Lower leg skin (tissue), 4 donors: ENCODE results near the gene DIAPH1. TPM values are rescaled to one million over a fixed set of nuclear protein-coding genes. Genes with fewer than 3 reads are reported as not detected.
A peak's percentile ranks its signal among the peaks of the same experiment; 100 is the strongest.

Experiments used
- DNase-seq, 2 donors: peaks; one replicate each; pipeline ENCODE4 v3.0.0-alpha.2; 2019; ENCODE audit warnings: low spot score in 2 of 2
- H3K4me3 ChIP-seq: fragments of 200-600 bp; sonication (generic); 2 replicates; pipeline ENCODE4 v1.5.1; 2017; ENCODE audit warnings: mild to moderate bottlenecking, low read depth; ENCODE audit not compliant: poor library complexity, severe bottlenecking
- CTCF ChIP-seq, 3 donors: fragments of 450-650 bp; IDR thresholded peaks; one replicate each; pipeline ENCODE4 v1.5.1; 2016; ENCODE audit warnings: antibody characterized with exemption in 3 of 3, mild to moderate bottlenecking in 3 of 3, moderate library complexity in 2 of 3
- POLR2A ChIP-seq, 2 donors: fragments of 450-650 bp; IDR thresholded peaks; one replicate each; pipeline ENCODE4 v1.6.1; 2016 to 2017; ENCODE audit warnings: antibody characterized with exemption in 2 of 2, mild to moderate bottlenecking in 1 of 2, moderate library complexity in 1 of 2
- WGBS, 2 donors: methylation state at CpG; one replicate each; pipeline ENCODE4 v1.1.5; 2018; 5-methylcytosine and 5-hydroxymethylcytosine counted together
- intact Hi-C: fragments of 100-400 bp; cut with DNase I; formaldehyde crosslinking; loops from one replicate; pipeline ENCODE4 v1.15.0; 2023; ENCODE audit warnings: low total_unique reads
- total RNA-seq, 4 donors: library from RNA; depleted of rRNA; stranded (reverse); fragments of >200 nt; gene quantifications; one replicate each; pipeline ENCODE4 v1.1.0, GENCODE V29; 2016

DIAPH1 gene
- total RNA-seq, 4 donors from 2014 or later = 64.9 to 101 (median 88.7) TPM

DNA sequence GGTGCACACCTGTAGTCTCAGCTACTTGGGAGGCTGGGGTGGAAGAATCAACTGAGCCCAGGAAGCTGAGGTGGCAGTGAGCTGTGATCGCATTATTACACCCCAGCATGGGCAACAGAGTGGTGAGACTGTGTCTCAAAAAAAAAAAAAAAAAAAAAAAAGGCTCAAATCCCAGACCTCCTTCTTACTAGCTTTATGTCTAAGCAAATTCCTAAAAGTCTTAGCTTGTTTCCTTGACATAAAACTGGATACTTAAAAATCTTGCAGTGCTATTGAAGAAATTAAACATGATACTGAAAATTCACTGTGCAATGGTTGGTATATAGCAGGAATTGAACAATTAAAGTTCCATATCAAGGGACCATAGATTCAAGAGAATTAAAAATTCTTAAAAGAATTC lies 84.9 kb downstream of the DIAPH1 start:
- intact Hi-C loops = no loop called here
- H3K4me3 ChIP-seq = no peak overlapping the region
- 95 to 100% methylated on average over 1 of the region's 1 CpG for WGBS, 2 donors
- TF ChIP-seq CTCF (IDR thresholded peaks at IDR 0.05) (no peak), POLR2A (IDR thresholded peaks at IDR 0.05) (no peak)
- DNase-seq = no peak

- no peak for DNase-seq
- TF ChIP-seq POLR2A (IDR thresholded peaks at IDR 0.05) (no peak), CTCF (IDR thresholded peaks at IDR 0.05) (no peak)
- intact Hi-C loops = no loop called here
- no peak overlapping the region for H3K4me3 ChIP-seq
- WGBS, 2 donors = 98 to 100% methylated on average over 1 of the region's 1 CpG
Measured at GRCh38 chr5:141532726-141533125, 86.1 kb downstream of the DIAPH1 start.

DNA sequence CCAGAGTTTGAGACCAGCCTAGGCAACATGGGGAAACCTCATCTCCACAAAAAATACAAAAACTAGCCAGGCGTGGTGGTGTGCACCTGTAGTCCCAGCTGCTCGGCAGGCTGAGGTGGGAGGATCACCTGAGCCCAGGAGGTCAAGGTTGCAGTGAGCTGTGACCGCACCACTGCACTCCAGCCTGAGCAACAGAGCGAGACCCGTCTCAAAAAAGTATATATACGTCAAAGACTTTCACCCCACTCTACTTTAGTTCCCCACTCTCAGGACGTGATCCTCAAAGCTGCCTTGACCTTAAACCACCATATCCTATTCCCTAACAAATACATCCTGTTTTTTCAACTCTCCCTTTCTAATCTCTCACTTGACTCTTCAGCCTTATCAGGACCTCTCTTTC lies 88.9 kb downstream of the DIAPH1 start:
- no peak overlapping the region for H3K4me3 ChIP-seq
- DNase-seq = peak in 1 of 2 donors; percentile 13
- 95 to 96% methylated on average over 7 of the region's 7 CpGs for WGBS, 2 donors
- TF ChIP-seq POLR2A (IDR thresholded peaks at IDR 0.05) (no peak), CTCF (IDR thresholded peaks at IDR 0.05) (no peak)
- intact Hi-C loops = no loop called here

- DNase-seq = peak in 1 of 2 donors; percentile 32
- 36 to 57% methylated on average over 5 of the region's 5 CpGs for WGBS, 2 donors
- no peak for TF ChIP-seq CTCF (IDR thresholded peaks at IDR 0.05)
- no peak for TF ChIP-seq POLR2A (IDR thresholded peaks at IDR 0.05)
- no peak overlapping the region for H3K4me3 ChIP-seq
- intact Hi-C loops = no loop called here
Measured at GRCh38 chr5:141529002-141529401, 89.8 kb downstream of the DIAPH1 start.

DNA sequence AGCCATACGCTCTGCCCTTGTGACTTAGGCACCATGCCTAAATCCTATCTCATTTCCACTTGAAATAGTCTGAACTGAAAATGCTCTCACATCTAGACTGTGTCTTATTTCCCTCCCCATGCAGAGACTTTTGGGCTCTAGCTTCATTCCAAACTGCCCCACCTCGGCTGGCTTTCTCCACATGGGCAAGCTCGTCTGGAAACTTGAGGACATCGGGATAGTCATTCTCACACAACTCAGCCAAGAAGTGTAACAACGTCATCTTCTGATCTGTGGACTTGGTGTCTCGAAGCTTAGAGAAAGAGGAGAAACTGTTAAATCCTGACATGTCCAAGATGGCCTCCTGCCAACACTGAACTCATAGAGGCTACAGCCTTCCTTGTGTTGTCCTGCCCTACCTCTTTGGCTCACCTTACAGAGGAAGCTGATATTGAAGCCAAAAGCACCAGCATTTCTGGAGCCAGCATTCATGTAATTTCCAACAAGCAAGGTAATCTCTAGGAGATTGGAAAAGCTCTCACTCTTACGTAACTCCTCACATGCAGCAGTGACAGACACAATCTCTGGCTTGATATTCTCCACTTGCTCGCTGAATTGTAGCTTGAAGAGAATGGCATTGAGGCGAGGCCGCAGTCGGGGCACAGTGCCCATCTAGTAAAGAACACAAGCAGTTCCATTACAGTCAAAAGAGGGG lies 90.4 kb downstream of the DIAPH1 start:
- no peak overlapping the region for H3K4me3 ChIP-seq
- peak in 1 of 2 donors; percentile 40 for DNase-seq
- intact Hi-C loops = no loop called here
- TF ChIP-seq POLR2A (IDR thresholded peaks at IDR 0.05) = no peak
- TF ChIP-seq CTCF (IDR thresholded peaks at IDR 0.05) = no peak
- 36 to 39% methylated on average over 11 of the region's 11 CpGs for WGBS, 2 donors

DNA sequence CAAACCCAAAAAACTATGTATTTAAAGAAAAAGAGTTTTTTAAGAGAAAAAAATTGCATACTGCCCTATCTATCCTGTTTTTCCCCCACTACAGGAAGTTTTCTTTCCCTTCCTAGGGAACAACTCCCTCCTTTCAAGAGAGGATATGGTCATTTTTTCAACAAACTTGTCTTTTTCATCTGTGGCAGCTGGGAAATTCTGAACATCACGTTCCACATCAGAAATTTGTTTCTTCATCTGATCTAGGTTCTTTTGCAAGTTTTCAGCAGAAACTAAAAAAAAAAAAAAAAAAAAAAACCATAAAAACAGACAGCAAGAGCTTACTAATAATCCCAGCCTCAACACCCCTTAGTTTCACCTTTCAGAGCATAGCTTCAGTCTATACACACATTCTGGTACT lies 91.4 kb downstream of the DIAPH1 start:
- intact Hi-C loops = no loop called here

More for the DNA sequence above, 91.4 kb downstream of the DIAPH1 start:
- WGBS, 2 donors = 52 to 65% methylated on average over 1 of the region's 1 CpG
- H3K4me3 ChIP-seq = no peak overlapping the region
- peak in 1 of 2 donors; percentile 3 for DNase-seq
- TF ChIP-seq CTCF (IDR thresholded peaks at IDR 0.05) (no peak), POLR2A (IDR thresholded peaks at IDR 0.05) (no peak)
